ENCODE data around the gene GOSR2. TPM values are rescaled to one million over a fixed set of nuclear protein-coding genes. Genes with fewer than 3 reads are reported as not detected.

GOSR2 gene
- total and polyA plus RNA-seq, 9 of the 15 experiments (the other 6 are each of a cell fraction or from before 2014, with no cell fraction given): 32.7 to 96.3 (median 48.9) TPM

- FAIRE-seq: peak; percentile 6
Measured at GRCh38 chr17:46873941-46874645, 48.9 kb upstream of the GOSR2 start.

More at GRCh38 chr17:46873941-46874645, 48.9 kb upstream of the GOSR2 start:
- intact Hi-C loops (cut with micrococcal nuclease) (no loop called here), in situ Hi-C loops (cut with MboI) (no loop called here)
- WGBS (ENCODE audit: insufficient coverage, low coverage, missing lambda C conversion rate): 33% methylated on average over 7 of the region's 7 CpGs
- no peak; the same call in 1 of the 3 replicates for ATAC-seq
- Histone ChIP-seq H3K4me1 (replicated peaks in 1 of 2; ENCODE audit: control insufficient read depth in 2 of 2, insufficient read depth in 2 of 2, low read length in 2 of 2) (peaks cover 0 to 11% of the 10 kb centered on the region in 2 experiments; a peak in 2 of 5 replicates), H3K9ac (ENCODE audit: insufficient read depth in 1 of 2, low read depth in 2 of 2, low read length in 2 of 2) (no peak overlapping the region), H3K4me3 (no peak overlapping the region), H3K4me2 (ENCODE audit: insufficient read depth, low read length) (no peak overlapping the region), H3K27ac (ENCODE audit: extremely low read depth, low read depth, low read length) (no peak overlapping the region), H4K20me1 (replicated peaks; ENCODE audit: control insufficient read depth, insufficient read depth, low read length) (peaks cover 3% of the 10 kb centered on the region), H3K27me3 (ENCODE audit: control insufficient read depth in 2 of 2, insufficient read depth in 2 of 2, low read length in 2 of 2) (peaks cover 13 to 47% of the 10 kb centered on the region in 2 experiments; a peak in 4 of 5 replicates), H3K79me2 (ENCODE audit: control insufficient read depth, insufficient read depth, low read length) (no peaks in the 10 kb centered on the region), H2AFZ (ENCODE audit: low read depth, low read length) (no peak overlapping the region), H3K9me1 (ENCODE audit: control insufficient read depth, insufficient read depth, low read length) (no peaks in the 10 kb centered on the region), H3K9me3 (replicated peaks; ENCODE audit: control insufficient read depth, insufficient read depth, low read depth, low read length) (no peaks in the 10 kb centered on the region), H3K36me3 (ENCODE audit: control insufficient read depth, insufficient read depth, low read length) (no peaks in the 10 kb centered on the region)
- POLR2A ChIA-PET: interaction anchor here (0.6 to 1.1 kb wide), 4 partner anchors 23 to 530 kb away, joined by 3 read pairs; no protein-coding TSS in a partner anchor
- BruUV-seq (replicated peaks): no TSS peak
- no peak for DNase-seq (ENCODE audit: extremely low read depth in 1 of 4, low spot score in 3 of 4)
- TF ChIP-seq HES1 (IDR thresholded peaks at IDR 0.05; ENCODE audit: low read depth) (no peak), HNRNPH1 (optimal IDR thresholded peaks at IDR 0.05; ENCODE audit: low read depth, low read length) (no peak), HINFP (tag; conservative IDR thresholded peaks at IDR 0.05; ENCODE audit: low read depth) (no peak)
- CTCF ChIA-PET (ENCODE audit: low intra/inter-chr PET ratio): no interaction called here
